ENCODE data around the gene GRIFIN.

The GRIFIN gene

DNA sequence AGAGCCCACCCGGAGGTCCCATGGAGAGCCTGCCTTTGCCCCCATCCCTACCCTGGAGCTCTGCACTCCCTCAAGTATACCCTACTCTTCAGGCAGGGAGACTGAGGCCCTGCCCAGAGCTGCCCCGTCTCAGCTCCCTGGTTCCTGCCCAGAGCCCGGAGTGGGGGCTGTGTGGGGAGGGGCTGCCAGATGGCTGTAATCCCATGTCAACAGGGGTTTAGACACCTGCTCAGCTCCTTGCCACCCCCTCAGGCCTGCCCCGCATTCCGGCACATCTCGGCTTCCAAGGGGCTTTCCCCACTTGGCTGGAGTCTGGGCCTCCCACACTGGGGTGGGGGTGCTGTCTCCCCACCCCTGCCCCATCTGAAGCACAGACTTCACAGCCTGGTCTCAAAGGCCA, 22.5 kb upstream of the GRIFIN start:
- DNase-seq (ENCODE audit: low spot score) = no peak

DNA sequence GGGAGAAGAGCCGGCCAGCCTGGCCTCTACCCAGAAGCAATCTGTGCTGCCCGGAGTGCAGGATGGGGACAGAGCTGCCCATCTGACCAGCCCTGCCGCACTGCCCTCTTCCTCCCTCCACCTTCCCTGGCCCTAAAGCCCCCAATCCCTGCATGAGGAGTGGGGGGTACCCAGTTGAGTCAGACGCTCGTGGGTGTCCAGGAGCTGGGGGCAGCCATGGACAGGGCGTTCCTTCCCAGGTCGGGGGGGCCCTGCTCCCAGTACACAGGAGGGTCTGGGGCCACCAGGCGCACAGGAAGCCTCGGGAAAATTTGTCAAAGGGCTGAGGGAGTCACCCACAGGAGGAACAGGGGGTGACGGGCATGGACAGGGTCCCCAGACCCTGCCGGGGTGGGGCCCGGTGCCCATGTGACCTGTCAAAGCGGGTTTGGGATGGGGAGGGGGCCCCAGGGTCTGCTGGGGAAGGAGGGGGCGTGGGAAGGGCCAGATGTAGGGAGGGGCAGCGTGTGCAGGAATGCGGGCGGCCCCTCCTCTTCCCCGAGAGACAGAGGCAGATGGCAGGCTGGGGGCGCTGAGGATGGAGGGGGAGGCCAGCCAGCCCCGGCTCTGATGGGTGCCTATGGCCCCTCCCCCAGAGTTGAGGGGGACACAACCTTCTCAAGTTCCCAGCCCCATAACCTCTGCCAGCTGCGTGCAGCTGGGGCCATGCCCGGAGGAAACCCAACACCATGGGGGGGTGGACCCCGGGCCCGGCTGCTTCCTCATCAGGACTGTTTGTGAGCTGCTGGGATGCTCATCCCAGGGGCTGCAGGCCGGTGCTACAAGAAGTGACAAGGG, 21.5 kb upstream of the GRIFIN start:
- DNase-seq (ENCODE audit: low spot score) = no peak

DNA sequence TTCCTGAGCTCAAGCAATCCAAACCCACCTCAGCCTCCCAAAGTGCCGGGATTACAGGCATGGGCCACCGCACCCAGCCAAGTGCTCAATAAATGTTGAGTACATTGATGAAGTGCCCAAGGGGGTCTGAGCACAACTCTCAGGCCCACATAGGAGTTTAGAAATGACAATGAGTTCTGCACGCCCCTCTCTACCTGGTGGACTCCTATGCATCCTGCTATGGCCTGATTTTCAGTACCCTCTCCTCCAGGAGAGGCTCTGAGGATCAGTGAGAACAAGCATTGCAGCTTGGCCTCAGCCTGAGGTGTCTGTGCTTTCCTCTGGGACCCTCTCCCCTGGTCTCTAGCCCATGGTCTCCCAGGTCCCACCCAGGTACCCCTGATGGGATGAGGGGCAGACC, 20.9 kb upstream of the GRIFIN start:
- no peak for DNase-seq (ENCODE audit: low spot score)

DNA sequence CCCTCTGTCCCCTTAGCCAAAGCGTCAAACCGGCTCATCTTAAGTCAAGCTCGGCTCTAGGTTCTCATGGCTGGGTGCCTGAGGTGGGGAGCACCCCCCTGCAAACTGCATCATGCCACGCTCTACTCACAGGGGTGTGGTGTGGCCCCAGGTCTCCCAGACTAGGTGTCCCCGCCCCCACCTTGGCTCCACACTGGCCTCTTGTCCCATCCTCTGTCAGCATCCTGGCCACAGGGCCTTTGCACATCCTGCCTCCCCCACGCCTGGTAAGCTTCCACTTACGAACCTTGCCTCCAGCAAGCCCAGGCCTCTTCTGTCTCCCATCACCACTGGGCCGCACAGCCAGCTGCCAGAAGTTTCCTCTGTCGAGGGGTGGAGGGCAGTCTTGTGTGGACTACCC, 20.2 kb upstream of the GRIFIN start:
- no peak for DNase-seq (ENCODE audit: low spot score)

DNA sequence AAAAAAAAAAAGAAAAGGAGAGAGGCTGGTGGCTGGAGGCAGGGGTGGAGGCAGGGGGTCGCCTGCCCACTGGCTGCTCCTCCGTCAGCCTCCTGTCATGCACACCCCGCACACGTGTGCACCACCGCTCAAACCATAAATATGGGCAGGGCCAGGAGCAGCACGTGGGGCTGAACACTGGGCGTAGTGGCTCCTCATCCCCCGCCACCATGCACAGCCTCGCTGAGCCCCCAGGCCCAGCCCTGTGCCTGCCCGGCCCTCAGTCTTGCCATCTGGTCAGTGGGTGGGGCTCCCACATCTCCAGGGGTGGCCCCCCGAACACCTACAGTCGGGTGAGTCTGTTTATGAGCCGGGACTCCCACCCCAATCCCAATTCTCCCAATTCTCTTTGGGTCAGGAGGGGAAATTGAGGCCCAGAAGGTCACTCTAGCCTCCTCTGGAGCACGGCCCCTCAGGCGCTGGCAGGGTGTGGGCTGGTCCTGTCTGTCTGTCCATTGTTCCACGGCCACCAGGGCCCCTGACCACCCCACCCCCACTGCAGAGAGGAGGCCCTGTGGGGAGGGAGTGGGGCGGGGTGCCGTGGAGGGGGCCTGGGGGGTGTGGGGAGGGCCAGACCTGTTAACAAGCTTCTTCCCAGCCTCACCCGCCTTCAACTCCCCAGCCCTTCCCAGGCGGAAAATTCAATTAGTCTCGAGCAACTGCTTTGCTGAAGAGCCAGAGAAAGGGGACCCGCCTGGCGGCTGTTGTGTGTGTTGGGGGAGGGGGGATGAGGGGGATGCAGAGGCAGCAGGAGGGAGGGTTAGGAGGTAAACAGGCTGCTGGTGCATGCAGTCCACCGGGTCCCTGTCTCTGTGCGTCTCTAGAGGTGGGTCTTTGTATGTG, 19.5 kb upstream of the GRIFIN start:
- DNase-seq (ENCODE audit: low spot score) = no peak

DNA sequence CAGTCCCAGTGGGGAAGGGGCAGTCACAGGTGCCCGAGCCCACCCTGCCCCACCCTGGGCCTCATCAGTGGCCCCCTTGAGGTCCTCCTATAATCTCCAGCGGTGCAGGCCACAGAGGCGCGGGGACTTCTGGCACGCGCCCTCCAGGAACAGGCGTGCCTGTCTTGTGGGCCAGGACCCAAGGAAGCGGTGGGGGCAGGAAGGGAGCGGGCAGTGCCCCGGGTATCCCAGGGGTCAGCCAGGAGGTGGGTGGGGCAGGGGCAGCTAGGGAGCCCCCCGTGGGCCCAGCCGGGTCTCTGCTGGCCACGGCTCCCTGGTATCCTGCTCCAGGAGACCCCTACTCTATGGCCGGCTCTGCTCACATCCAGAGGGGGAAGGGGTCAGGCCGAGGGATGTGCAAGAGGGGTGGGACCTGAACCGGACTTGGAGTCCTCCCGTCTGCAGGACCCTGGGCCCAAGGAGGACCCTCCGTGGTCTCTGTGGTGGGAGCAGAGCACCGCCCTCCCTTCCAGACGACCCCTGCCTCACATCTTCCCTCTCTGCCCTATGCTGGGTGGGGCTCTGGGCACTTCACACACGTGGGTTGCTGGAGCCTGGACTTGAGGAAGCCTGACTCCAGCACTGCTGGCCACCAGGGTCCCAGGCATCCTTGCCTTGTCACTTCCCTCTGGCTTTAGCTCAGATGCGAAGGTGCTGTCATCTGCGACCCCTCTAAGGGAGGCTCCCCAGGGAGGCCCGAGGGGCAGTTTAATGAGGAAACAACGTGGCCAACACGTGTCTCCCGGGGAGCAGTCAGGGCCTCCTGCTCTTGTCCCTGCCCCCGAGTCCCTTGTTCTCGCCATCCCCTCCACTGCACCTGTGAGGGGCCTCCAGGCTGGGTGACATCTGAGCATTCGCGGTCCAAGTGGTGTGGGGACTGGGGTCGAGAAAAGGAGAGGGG, 18.3 kb upstream of the GRIFIN start:
- DNase-seq (ENCODE audit: low spot score) = no peak

DNA sequence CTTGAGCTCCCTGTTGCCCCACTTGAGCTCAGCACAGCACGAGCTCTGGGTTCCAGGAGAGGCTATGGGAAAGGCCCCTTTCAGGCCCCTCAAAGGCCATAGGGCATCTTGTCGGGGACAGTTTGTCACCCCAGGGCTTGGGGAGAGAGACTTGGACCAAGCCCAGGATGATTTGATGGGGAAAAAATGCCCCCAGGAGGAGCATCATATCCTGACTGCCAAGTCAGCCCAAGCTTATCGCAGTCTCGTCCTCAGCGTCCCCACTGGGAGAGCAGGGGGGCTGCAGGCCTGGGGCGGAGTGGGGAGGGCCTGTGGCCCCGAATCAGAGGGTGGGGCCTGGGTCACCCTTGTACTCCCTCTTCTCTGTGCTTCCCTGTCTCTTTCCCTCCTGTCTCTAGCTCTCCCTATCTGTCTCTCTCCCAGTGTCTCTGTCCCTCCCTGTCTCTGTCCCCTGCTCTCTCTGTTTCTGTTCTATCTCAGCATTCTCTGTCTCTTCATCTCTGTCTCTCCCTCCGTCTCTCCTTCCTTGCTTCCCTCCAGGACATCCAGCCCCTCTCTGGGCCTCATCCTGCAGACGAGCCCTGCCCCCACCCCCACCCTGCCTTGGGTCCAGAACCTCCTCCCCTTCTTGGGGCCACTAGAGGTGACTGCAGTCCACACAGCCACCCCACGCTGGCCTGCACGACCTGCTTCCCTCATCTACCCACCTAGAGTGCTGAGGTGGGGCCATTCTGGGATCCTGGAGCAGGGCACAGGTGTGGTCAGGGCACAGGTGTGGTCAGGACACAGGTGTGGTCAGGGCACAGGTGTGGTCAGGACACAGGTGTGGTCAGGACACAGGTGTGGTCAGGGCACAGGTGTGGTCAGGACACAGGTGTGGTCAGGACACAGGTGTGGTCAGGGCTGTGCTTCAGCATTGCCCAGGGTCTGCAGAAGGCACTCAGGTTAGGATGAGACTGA, 17.3 kb upstream of the GRIFIN start:
- no peak for DNase-seq (ENCODE audit: low spot score)

DNA sequence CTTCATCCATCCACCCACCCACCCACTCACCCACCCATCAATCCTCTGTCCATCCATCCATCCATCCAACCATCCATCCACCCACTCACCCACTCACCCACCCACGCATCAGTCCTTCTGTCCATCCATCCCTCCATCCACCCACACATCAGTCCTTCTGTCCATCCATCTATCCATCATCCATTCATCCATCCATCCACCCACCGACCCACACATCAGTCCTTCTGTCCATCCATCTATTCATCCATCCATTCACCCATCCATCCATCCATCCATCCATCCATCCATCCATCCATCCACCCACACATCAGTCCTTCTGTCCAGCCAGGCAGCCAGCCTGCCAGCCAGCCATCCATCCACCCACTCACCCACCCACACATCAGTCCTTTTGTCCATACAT, 15.8 kb upstream of the GRIFIN start:
- DNase-seq (ENCODE audit: low spot score) = no peak

DNA sequence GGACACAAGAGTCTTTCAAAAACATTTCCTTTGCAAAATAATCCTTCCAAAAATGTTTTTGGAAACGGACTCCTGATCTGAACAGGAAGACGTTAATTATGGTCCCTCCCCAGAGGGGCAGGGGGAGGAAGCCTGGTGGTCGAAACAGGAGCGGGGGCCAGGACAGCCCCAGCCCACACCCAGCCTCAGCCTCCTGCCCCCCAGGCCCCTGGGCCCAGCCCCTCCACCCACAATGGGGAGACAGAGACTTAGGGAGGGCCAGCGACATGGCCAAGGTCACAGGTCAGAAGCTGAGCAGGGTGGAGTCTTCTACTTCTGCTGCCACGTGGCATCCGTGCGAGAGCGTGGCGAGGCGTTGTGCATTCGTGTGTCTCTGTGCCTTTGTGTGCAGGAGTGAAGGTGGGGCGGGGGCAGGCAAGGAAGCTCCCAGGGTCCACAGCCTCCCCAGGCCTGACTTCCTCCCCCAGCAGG, 14.0 kb upstream of the GRIFIN start:
- no peak for DNase-seq (ENCODE audit: low spot score)

DNA sequence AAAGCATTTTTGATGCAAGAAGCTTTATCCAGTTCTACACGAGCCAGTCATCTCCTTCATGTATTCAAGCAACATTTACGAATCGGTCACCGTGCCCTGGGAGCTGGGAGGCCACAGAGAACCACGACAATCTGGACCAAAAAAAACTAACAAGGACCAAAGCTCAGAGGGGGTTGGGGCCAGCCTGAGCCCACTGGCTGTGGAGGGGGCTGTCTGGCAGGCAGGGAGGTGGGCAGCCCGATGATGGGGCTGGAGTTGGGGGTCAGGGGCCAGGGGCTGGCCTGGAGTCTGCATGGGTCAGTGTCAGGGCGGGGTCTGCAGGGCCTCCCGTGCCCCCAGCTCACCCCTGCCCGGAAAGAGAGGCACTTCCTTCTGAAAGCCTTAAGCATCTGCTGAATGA, 12.5 kb upstream of the GRIFIN start:
- DNase-seq (ENCODE audit: low spot score) = no peak

DNA sequence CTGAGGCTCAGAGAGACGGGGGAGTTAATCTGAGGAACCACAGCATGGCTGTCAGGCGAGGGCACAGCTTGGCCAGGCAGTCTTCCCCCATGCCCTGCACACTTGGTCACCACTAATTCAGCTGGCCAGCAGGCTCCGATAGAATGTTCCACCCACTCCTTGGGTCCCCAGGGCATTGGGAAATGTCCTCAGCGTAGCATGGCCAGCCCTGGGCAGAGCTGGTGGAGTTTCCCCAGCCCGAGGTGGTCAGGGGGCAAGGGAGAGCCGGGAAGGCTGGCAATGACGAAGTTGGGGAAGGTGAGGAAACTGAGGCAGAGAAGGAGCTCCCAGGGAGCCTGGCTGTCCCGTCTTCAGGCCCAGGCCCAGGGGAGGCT, 12.1 kb upstream of the GRIFIN start:
- DNase-seq (ENCODE audit: low spot score) = no peak

DNA sequence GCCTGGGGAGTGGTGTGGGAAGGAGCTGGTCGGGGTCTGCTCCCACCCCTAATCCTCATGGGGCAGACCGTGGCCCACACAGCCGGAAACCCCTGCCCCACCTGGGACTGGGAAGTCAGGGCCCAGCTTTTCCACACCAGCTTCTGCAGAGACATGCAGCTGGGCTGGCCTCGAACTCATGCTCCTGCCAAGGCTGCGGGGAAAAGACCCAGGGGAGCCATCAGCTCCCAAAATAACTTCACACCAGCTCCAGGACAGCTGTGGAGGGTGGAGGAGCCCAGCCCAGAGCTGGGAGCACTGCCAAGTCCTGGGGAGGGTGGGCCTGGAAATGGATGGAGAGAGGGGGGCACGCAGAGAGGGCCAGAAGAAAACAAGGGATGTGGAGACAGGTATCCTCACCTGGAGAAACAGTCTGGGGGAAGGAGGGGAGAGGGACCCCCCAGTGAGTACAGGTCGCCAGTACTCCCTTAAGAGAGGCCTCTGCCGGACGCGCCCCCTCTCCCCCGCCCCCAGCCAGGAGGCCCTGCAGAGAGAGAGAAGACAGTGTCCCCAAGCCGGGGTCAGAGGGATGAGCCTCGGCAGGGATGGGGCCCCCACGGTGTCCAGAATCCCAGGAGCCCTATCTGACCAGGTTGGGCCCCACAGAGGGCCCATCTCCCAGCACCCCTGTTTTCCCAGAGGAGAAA, 11.5 kb upstream of the GRIFIN start:
- DNase-seq (ENCODE audit: low spot score) = no peak

DNA sequence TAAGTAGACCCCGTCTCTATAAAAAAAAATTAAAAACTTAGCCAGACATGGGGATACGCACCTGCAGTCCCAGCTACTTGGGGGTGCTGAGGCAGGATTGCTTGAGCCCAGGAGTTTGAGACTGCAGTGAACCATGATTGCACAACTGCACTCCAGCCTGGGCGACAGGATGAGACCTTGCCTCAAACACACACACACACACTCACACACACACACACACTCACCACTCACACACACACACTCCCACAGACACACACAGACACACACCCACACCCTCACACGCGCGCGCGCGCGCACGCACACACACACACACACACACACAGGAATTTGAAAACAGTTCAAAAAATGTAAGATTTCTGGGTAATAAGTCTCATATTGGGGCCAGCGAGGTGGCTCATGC, 8.7 kb upstream of the GRIFIN start:
- no peak for DNase-seq (ENCODE audit: low spot score)

DNA sequence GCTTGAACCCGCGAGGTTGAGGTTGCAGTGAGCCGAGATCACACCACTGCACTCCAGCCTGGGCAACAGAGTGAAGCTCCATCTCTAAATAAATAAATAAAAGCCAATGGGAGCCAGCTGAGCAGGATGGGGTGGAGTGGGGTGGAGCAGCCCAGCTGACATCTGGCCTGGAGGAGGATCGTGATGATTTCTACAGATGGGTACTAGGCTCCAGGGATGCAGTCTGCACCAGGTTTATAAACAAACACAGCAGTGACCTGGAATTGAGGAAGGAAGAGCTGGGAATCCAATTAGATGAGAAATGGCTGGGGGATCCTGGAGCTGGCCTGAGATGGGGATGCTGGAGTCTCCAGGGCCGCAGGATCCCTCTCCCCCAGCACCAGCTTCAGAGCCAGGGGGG, 7.3 kb upstream of the GRIFIN start:
- DNase-seq (ENCODE audit: low spot score) = no peak

DNA sequence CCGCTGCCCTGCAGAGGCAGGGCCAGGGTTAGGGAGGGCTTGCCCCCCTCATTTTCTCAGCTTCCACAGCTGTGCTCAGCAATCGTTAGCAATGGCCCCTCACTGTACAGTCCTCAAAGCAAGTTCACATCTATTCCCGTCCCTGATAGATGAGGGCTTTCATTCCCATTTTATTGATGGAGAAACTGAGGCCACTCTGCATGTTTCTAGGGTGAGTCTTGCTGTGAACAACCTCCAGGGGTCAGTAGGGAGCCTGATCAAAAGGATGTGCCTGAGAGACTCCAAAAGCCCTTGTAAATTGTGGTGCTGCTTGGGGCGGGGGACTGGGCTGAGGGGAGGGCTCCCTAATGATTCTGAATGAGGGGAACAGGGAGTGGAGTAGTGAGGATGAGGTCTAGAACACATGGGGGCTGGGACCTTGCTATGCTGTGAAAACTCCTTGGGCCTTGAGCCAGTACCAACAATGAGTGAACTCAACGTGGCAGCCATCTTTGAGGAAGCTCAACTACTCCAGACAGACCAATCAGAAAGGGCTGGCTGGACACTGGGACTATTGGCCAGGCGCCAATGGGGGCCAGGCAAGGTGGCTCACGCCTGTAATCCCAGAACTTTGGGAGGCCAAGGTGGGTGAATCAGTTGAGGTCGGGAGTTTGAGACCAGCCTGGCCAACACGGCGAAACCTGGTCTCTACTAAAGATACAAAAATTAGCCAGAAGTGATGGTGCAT, 6.7 kb upstream of the GRIFIN start:
- DNase-seq (ENCODE audit: low spot score) = no peak

DNA sequence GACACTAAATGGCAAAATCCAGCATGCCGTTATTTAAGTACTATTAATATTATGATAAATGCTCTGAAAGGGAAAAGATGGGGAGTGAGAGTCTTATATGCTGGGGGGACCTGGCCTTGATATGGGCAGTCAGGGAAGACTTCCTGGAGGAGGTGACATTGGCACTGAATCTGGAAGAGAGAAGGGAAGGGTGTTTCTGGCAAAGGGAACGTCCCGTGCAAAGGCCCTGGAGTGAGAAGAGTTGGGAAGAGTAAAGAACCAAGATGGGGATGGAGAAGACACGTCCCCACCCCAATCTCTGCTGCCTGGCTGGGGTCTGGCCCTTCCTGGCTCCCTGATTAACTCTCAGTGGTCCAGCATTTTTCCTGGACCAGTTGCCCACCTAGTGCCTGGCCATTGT, 5.0 kb upstream of the GRIFIN start:
- DNase-seq (ENCODE audit: low spot score) = no peak

DNA sequence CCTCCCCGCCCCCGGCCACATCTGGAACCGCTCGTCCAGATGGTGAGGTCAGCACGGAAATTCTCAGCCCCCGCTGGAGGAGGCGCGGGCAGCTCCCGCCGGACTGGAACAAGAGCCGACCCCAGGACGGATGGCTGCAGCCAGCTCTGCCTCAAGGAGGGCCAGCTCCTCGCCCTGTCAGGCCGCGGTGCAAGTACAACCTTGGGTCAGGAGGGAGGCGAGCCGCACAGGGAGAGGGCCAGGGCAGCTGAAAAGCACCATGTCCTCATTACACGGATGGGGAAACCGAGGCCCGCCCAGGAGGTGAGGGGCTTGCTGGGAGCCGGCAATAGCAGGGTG, 3.8 kb upstream of the GRIFIN start:
- no peak for DNase-seq (ENCODE audit: low spot score)

DNA sequence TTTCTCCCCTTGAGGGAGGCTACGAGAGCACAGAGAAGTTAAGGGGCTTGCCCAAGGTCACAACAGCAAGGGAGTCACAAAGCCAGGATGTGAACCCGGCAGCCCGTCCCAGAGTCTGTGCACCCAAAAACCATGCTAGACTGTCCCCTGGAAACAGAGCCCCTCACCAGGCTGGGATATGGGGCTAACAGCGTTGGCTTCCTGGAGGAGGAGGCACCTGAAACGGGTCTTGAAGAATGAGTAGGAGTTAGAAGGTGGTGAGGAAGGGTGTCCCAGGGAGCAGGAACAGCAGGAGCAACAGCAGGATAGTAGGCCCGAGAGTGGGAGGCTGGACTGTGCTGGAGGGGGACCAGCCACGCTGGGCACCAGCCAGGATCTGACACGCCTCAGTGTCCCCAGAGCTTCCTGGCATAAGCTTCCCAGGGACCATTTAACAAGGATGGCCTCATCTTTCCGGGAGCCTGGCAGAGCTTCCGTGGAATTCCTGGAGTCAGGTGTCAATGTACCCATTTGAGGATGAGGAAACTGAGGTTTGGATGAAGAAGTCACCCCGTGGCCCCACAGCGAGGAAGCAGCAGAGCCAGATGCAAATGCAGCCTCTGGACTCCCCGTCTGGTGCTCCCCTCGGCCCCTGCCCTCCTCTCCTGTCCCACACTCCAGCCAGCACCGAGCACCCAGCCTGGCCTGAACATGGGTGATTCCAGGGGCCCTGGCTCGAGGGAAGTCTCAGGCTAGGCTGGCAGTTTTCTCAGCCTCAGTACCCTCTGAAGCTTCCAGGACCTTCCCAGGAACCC, 3.3 kb upstream of the GRIFIN start:
- DNase-seq (ENCODE audit: low spot score) = no peak

DNA sequence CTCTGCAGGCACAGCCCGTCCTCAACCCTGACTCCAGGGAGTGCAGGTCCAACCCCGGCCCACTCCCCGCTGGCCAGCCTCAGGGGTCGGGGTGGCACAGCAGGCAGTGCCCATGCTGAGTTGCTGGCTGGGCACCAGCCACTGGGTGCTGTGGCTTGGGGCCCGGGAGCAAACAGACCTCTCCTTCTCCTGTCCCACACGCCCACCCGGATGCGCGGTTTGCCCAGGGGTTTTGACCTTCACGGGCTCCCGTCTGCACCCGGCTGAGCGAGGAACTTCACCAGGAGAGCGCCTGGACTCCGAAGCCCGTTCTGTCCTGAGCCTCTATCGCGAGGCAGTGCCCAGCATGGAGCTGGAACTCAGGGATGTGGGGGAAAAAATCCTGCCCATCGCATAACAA, 2.6 kb upstream of the GRIFIN start:
- no peak for DNase-seq (ENCODE audit: low spot score)

Measured in putamen (tissue), 1 donor.